ENCODE measurements around the gene SLC2A1. TPM values are rescaled to one million over a fixed set of nuclear protein-coding genes. Genes with fewer than 3 reads are reported as not detected.

SLC2A1 gene
- total RNA-seq, 1 donor from 2014 or later, result 303 TPM

GRCh38 chr1:42930178-42931107 is 28.2 kb downstream of the SLC2A1 start:
- Histone ChIP-seq H3F3A (ENCODE audit: low read depth) (peaks cover 82% of the 10 kb centered on the region), H3K9ac (no peak overlapping the region), H2AFZ (replicated peaks) (no peak overlapping the region), H3K9me3 (ENCODE audit: low read depth) (no peaks in the 10 kb centered on the region), H4K20me1 (ENCODE audit: low read depth) (peaks cover 100% of the 10 kb centered on the region), H3K4me3 (no peak overlapping the region), H3K79me2 (ENCODE audit: low read depth) (peaks cover 63% of the 10 kb centered on the region), H3K27me3 (no peaks in the 10 kb centered on the region), H3K27ac (no peak overlapping the region), H3K4me2 (no peak overlapping the region), H3K36me3 (peaks cover 14% of the 10 kb centered on the region), H3K4me1 (peaks cover 18% of the 10 kb centered on the region)
- Mint-ChIP-seq H3K4me1 (peaks cover 75% of the 10 kb centered on the region), H3K27me3 (ENCODE audit: insufficient read depth, low read depth) (peaks cover 20% of the 10 kb centered on the region), H3K4me3 (peak overlapping the region; percentile 13), H3K27ac (peak overlapping the region; percentile 53), H3K9me3 (no peaks in the 10 kb centered on the region), H3K36me3 (peaks cover 65% of the 10 kb centered on the region)
- TF ChIP-seq EZH2phosphoT487 (IDR thresholded peaks at IDR 0.05), result no peak
- TF ChIP-seq CTCF (IDR thresholded peaks at IDR 0.05), result no peak
- no peak for TF ChIP-seq EZH2 (IDR thresholded peaks at IDR 0.05)
- no peak for DNase-seq (ENCODE audit: low spot score)

GRCh38 chr1:42929434-42930177 is 29.1 kb downstream of the SLC2A1 start:
- Histone ChIP-seq H3K4me1 (peaks cover 23% of the 10 kb centered on the region), H3K27ac (peak overlapping the region; percentile 48), H3K4me3 (no peak overlapping the region), H3K9me3 (ENCODE audit: low read depth) (no peaks in the 10 kb centered on the region), H4K20me1 (ENCODE audit: low read depth) (peaks cover 98% of the 10 kb centered on the region), H3K36me3 (peaks cover 14% of the 10 kb centered on the region), H3F3A (ENCODE audit: low read depth) (peaks cover 82% of the 10 kb centered on the region), H3K79me2 (ENCODE audit: low read depth) (peaks cover 55% of the 10 kb centered on the region), H3K9ac (no peak overlapping the region), H3K27me3 (no peaks in the 10 kb centered on the region), H3K4me2 (no peak overlapping the region), H2AFZ (replicated peaks) (no peak overlapping the region)
- Mint-ChIP-seq H3K9me3 (no peaks in the 10 kb centered on the region), H3K27ac (peak overlapping the region; percentile 53), H3K4me3 (peak overlapping the region; percentile 62), H3K36me3 (peaks cover 60% of the 10 kb centered on the region), H3K27me3 (ENCODE audit: insufficient read depth, low read depth) (peaks cover 22% of the 10 kb centered on the region), H3K4me1 (peaks cover 76% of the 10 kb centered on the region)
- TF ChIP-seq CTCF (IDR thresholded peaks at IDR 0.05) (no peak), EZH2 (IDR thresholded peaks at IDR 0.05) (no peak), EZH2phosphoT487 (IDR thresholded peaks at IDR 0.05) (no peak)
- DNase-seq (ENCODE audit: low spot score), result no peak

- H2AFZ ChIP-seq (replicated peaks), result no peak overlapping the region
- peaks cover 22% of the 10 kb centered on the region for H3K27me3 Mint-ChIP-seq (ENCODE audit: insufficient read depth, low read depth)
- H3K79me2 ChIP-seq (ENCODE audit: low read depth), result peaks cover 47% of the 10 kb centered on the region
- H3K9me3 Mint-ChIP-seq, result no peaks in the 10 kb centered on the region
- no peak overlapping the region for H3K4me2 ChIP-seq
- no peaks in the 10 kb centered on the region for H3K9me3 ChIP-seq (ENCODE audit: low read depth)
- no peak for DNase-seq (ENCODE audit: low spot score)
- TF ChIP-seq EZH2 (IDR thresholded peaks at IDR 0.05) (no peak), CTCF (IDR thresholded peaks at IDR 0.05) (no peak), EZH2phosphoT487 (IDR thresholded peaks at IDR 0.05) (no peak)
- peaks cover 83% of the 10 kb centered on the region for H3F3A ChIP-seq (ENCODE audit: low read depth)
- no peaks in the 10 kb centered on the region for H3K27me3 ChIP-seq
- peak overlapping the region; percentile 48 for H3K27ac ChIP-seq
- peaks cover 14% of the 10 kb centered on the region for H3K36me3 ChIP-seq
- peak overlapping the region; percentile 62 for H3K4me3 Mint-ChIP-seq
- H3K4me1 Mint-ChIP-seq, result peaks cover 72% of the 10 kb centered on the region
- H3K4me3 ChIP-seq, result no peak overlapping the region
- H3K27ac Mint-ChIP-seq, result no peak overlapping the region
- H3K4me1 ChIP-seq, result peaks cover 23% of the 10 kb centered on the region
- peaks cover 90% of the 10 kb centered on the region for H4K20me1 ChIP-seq (ENCODE audit: low read depth)
- peaks cover 55% of the 10 kb centered on the region for H3K36me3 Mint-ChIP-seq
- H3K9ac ChIP-seq, result no peak overlapping the region
Observed at GRCh38 chr1:42928859-42929258, 29.8 kb downstream of the SLC2A1 start.

Measured in neural progenitor cell (in vitro differentiated cells).